Endothelial cell of umbilical vein (primary cell): ENCODE measurements around the gene ZMYM4. TPM values are rescaled to one million over a fixed set of nuclear protein-coding genes. Genes with fewer than 3 reads are reported as not detected.

ENCODE experiments used
- BruUV-seq: library from RNA; stranded (reverse); fragments of 400-500 nt; replicated peaks from 2 replicates; lab custom pipeline; 2021; lab: Mats Ljungman, UMichigan
- CTCF ChIA-PET: fragments of 300-600, 350-600 bp; sonication (Branson Sonifier 250); formaldehyde crosslinking; loops from one replicate; lab custom pipeline; 2021; ENCODE audit warnings: antibody characterized with exemption, inconsistent platforms; lab: Charles Lee
- POLR2A ChIA-PET: fragments of 300-600, 350-600 bp; sonication (Branson Sonifier 250); formaldehyde crosslinking; loops from one replicate; lab custom pipeline; 2021; ENCODE audit warnings: antibody characterized with exemption, inconsistent platforms; lab: Charles Lee
- DNase-seq: peaks from one replicate; pipeline ENCODE4 v3.0.0-alpha.2; 2011; ENCODE audit warnings: low read depth, low spot score
- FAIRE-seq: peaks from 2 replicates; lab custom pipeline; 2011; peaks lifted over from hg19 to GRCh38; lab: Jason Lieb, UNC
- H2AFZ ChIP-seq: 2 replicates; pipeline ENCODE4 v1.6.0; 2012; ENCODE audit warnings: low read depth, low read length, control low read depth, inconsistent platforms
- H3K27ac ChIP-seq: 2 replicates; pipeline ENCODE4 v1.5.1; 2011; ENCODE audit warnings: low read depth, mild to moderate bottlenecking, control low read depth, low read length, moderate library complexity; ENCODE audit not compliant: insufficient read depth
- H3K27me3 ChIP-seq, 2 experiments: 2 replicates each; pipeline versions ENCODE4 v1.6.0 to v1.6.1; 2011; ENCODE audit warnings: low read length in 2 of 2, mixed read lengths in 1 of 2; ENCODE audit not compliant: control insufficient read depth in 2 of 2, insufficient read depth in 2 of 2
- H3K36me3 ChIP-seq, 2 experiments: 2 replicates in 1 of 2; 3 replicates in 1 of 2; pipeline ENCODE4 v1.5.1; 2011; ENCODE audit warnings: low read length in 2 of 2, mild to moderate bottlenecking in 1 of 2, moderate library complexity in 1 of 2; ENCODE audit not compliant: control insufficient read depth in 2 of 2, insufficient read depth in 2 of 2; ENCODE audit errors: extremely low read depth in 1 of 2
- H3K4me1 ChIP-seq: 3 replicates; pipeline ENCODE4 v1.5.1; 2011; ENCODE audit warnings: mild to moderate bottlenecking, low read length; ENCODE audit not compliant: control insufficient read depth, insufficient read depth; ENCODE audit errors: extremely low read depth
- H3K4me2 ChIP-seq: 2 replicates; pipeline ENCODE4 v1.6.1; 2011; ENCODE audit warnings: low read length, control low read depth, mixed read lengths; ENCODE audit not compliant: insufficient read depth
- H3K4me3 ChIP-seq, 3 experiments: fragments of 200-600 bp in 1 of 3; sonication (generic), shearing (Covaris generic) in 1 of 3; replicated peaks in 1 of 3; 2 replicates each; pipeline ENCODE4 v1.5.1; 2011 to 2016; ENCODE audit warnings: control low read depth in 3 of 3, low read length in 3 of 3, mild to moderate bottlenecking in 2 of 3, inconsistent platforms in 1 of 3, low read depth in 1 of 3, moderate library complexity in 1 of 3; ENCODE audit not compliant: insufficient read depth in 1 of 3
- H3K79me2 ChIP-seq: 2 replicates; pipeline ENCODE4 v1.6.0; 2012; ENCODE audit warnings: low read length, inconsistent platforms; ENCODE audit not compliant: control insufficient read depth, insufficient read depth
- H3K9ac ChIP-seq: replicated peaks from 2 replicates; pipeline ENCODE3; 2011; ENCODE audit warnings: low read length, control low read depth; ENCODE audit not compliant: insufficient read depth; ENCODE audit errors: extremely low read depth
- H3K9me1 ChIP-seq: replicated peaks from 3 replicates; pipeline ENCODE4 v1.6.0; 2011; ENCODE audit warnings: mild to moderate bottlenecking, low read length; ENCODE audit not compliant: control insufficient read depth, insufficient read depth; ENCODE audit errors: extremely low read depth
- H3K9me3 ChIP-seq: replicated peaks from 2 replicates; pipeline ENCODE4 v1.5.1; 2012; ENCODE audit warnings: low read length, inconsistent platforms; ENCODE audit not compliant: control insufficient read depth, insufficient read depth
- H4K20me1 ChIP-seq: replicated peaks from 2 replicates; pipeline ENCODE3; 2011; ENCODE audit warnings: mild to moderate bottlenecking, low read length; ENCODE audit not compliant: control insufficient read depth, insufficient read depth; ENCODE audit errors: extremely low read depth
- EZH2 ChIP-seq: IDR thresholded peaks from 2 replicates; pipeline ENCODE4 v1.6.1; 2012; ENCODE audit warnings: borderline replicate concordance, low read depth, mild to moderate bottlenecking, moderate library complexity, low read length, inconsistent platforms; ENCODE audit not compliant: severe bottlenecking
- FOS ChIP-seq: IDR thresholded peaks from 2 replicates; pipeline ENCODE4 v1.6.1; 2011; ENCODE audit warnings: mild to moderate bottlenecking, low read length, moderate library complexity, borderline replicate concordance; ENCODE audit not compliant: insufficient read depth
- JUN ChIP-seq: IDR thresholded peaks from 2 replicates; pipeline ENCODE4 v1.6.1; 2011; ENCODE audit warnings: borderline replicate concordance, low read depth; ENCODE audit not compliant: insufficient read length, insufficient read depth
- MAX ChIP-seq: IDR thresholded peaks from 2 replicates; pipeline ENCODE4 v1.6.1; 2011; ENCODE audit not compliant: insufficient read depth, insufficient read length
- MYC ChIP-seq: IDR thresholded peaks from one replicate; pipeline ENCODE4 v1.6.1; 2011; ENCODE audit warnings: mild to moderate bottlenecking, low read depth, low read length
- POLR2A ChIP-seq: IDR thresholded peaks from 2 replicates; pipeline ENCODE4 v1.6.1; 2012; ENCODE audit warnings: low read depth, mild to moderate bottlenecking, control low read depth, low read length
- POLR2AphosphoS5 ChIP-seq: IDR thresholded peaks from 2 replicates; pipeline ENCODE4 v1.6.1; 2012; ENCODE audit warnings: low read depth, mild to moderate bottlenecking, control low read depth, low read length, moderate library complexity; ENCODE audit not compliant: insufficient read depth
- dilution Hi-C: fragments of 300-500 bp; cut with MboI; formaldehyde crosslinking; loops from one replicate; pipeline ENCODE4 v1.15.0; 2019; ENCODE audit warnings: low sequenced_read_pairs; ENCODE audit not compliant: extremely low pct_ligation_motif_present
- intact Hi-C: fragments of 100-400 bp; cut with micrococcal nuclease; formaldehyde crosslinking; loops from one replicate; pipeline ENCODE4 v1.10.0; 2022
- polyA plus RNA-seq, 4 experiments: library from polyadenylated mRNA; depleted of rRNA in 3 of 4; stranded (reverse) in 3 of 4; unstranded in 1 of 4; fragments of >200 nt; gene quantifications; 2 replicates each; pipeline versions ENCODE4 v1.2.1 to v1.2.3, GENCODE V29; 2011 to 2012; ENCODE audit warnings: missing spikeins in 1 of 4
- total RNA-seq: library from RNA; stranded (reverse); gene quantifications from 2 replicates; pipeline ENCODE4 v1.2.3, GENCODE V29; 2021

Gene ZMYM4
- total and polyA plus RNA-seq, 2 donors (not counting 3 experiments of a cell fraction or from before 2014, with no cell fraction given): 15.3 to 65.0 TPM

GRCh38 chr1:35390600-35391494 lies 122.3 kb downstream of the ZMYM4 start:
- no peak overlapping the region for H2AFZ ChIP-seq
- no peaks in the 10 kb centered on the region for H4K20me1 ChIP-seq
- no TSS peak for BruUV-seq
- no peaks in the 10 kb centered on the region for H3K79me2 ChIP-seq
- H3K27ac ChIP-seq: no peak overlapping the region
- dilution Hi-C loops: no loop called here
- intact Hi-C loops: no loop called here
- TF ChIP-seq FOS: no peak
- TF ChIP-seq POLR2AphosphoS5: no peak
- no peak for TF ChIP-seq MAX
- no peak for TF ChIP-seq MYC
- TF ChIP-seq JUN: no peak
- TF ChIP-seq EZH2: no peak
- TF ChIP-seq POLR2A: no peak
- H3K4me2 ChIP-seq: no peak overlapping the region
- DNase-seq (no peak), FAIRE-seq (no peak)
- no peaks in the 10 kb centered on the region for H3K9me3 ChIP-seq
- CTCF ChIA-PET: no interaction called here
- no peaks in the 10 kb centered on the region for H3K4me1 ChIP-seq
- no peak overlapping the region for H3K9ac ChIP-seq
- H3K4me3 ChIP-seq: no peak overlapping the region
- POLR2A ChIA-PET: no interaction called here
- H3K27me3 ChIP-seq: no peaks in the 10 kb centered on the region
- H3K36me3 ChIP-seq: peaks cover 13 to 19% of the 10 kb centered on the region in 2 experiments
- no peaks in the 10 kb centered on the region for H3K9me1 ChIP-seq
